Pancreas (tissue), 10 donors: ENCODE results near the gene HLA-DOB. TPM values are rescaled to one million over a fixed set of nuclear protein-coding genes. Genes with fewer than 3 reads are reported as not detected.

Experiments used
- ATAC-seq, 4 donors: fragments of 200-7000 bp; cut with Tn5 transposase; one replicate each; pipeline versions ENCODE4 v1.8.0 to v1.9.1; 2020; ENCODE audit warnings: mild to moderate bottlenecking in 4 of 4, moderate library complexity in 4 of 4
- DNase-seq, 6 donors: peaks; one replicate each; pipeline ENCODE4 v3.0.0-alpha.2; 2020
- FAIRE-seq: peaks from 2 replicates; lab custom pipeline; 2012; peaks lifted over from hg19 to GRCh38; lab: Jason Lieb, UNC
- H3K27ac ChIP-seq, 4 donors: fragments of 200-600 bp; sonication (generic); 1 replicate in 3 of 4; 2 replicates in 1 of 4; pipeline versions ENCODE4 v1.5.0 to v1.8.0; 2020
- H3K27me3 ChIP-seq, 4 donors: fragments of 200-600 bp; one replicate each; pipeline ENCODE4 v1.8.0; 2021
- H3K36me3 ChIP-seq, 3 donors: fragments of 200-600 bp; sonication (generic) in 1 of 3; one replicate each; pipeline versions ENCODE4 v1.5.0 to v1.8.0; 2020 to 2021
- H3K4me1 ChIP-seq, 3 donors: fragments of 200-600 bp; one replicate each; pipeline ENCODE4 v1.8.0; 2021
- H3K4me3 ChIP-seq, 4 donors: fragments of 200-600 bp; sonication (generic) in 2 of 4; one replicate each; pipeline versions ENCODE4 v1.5.0 to v1.8.0; 2020 to 2021
- H3K9me3 ChIP-seq, 4 donors: fragments of 200-600 bp; one replicate each; pipeline ENCODE4 v1.8.0; 2021
- WGBS, 2 donors: extraction: QIAGEN DNeasy Blood & Tissue Kit; methylation state at CpG; one replicate each; pipeline ENCODE4 v1.1.7; 2013; 5-methylcytosine and 5-hydroxymethylcytosine counted together
- intact Hi-C, 3 donors: fragments of 100-400 bp; cut with DNase I; formaldehyde crosslinking; loops; one replicate each; pipeline versions ENCODE4 v1.11.1 to v1.14.2; 2022
- polyA plus RNA-seq, 2 donors: library from polyadenylated mRNA; stranded (reverse); fragments of 200-250 nt; gene quantifications; one replicate each; pipeline ENCODE4 v1.2.3, GENCODE V29; 2013
- total RNA-seq, 6 donors: library from RNA; stranded (reverse); fragmentation: NEBNext Ultra II Directional in 4 of 6; extraction: Animal tissue kit (Norgen Biotek cat#: 25700) in 4 of 6; gene quantifications; one replicate each; pipeline versions ENCODE4 v1.2.1 to v1.2.4, GENCODE V29; 2021 to 2023
- TF ChIP-seq, protein P1 (sequence below), 4 donors: fragments of 200-600 bp; sonication (generic) in 3 of 4; IDR thresholded peaks; one replicate each; pipeline versions ENCODE4 v1.5.0 to v1.8.0; 2021; ENCODE audit warnings: antibody characterized with exemption in 4 of 4
- donor health status: healthy with polysubstance abuse.
- donor health status: DM: no; HTN: no; CAD: no; lungs with moderate emphysema.
- donor health status: DM: no; HTN: no; CAD: no.
- donor health status: control.
- donor health status: control.
- donor health status: Bipolar disorder and iron deficiency.
- donor health status: DM: yes; HTN: yes; CAD: no.
- donor health status: DM: no; HTN: no; CAD: no.
- donor health status: DM: no; HTN: no; CAD: no.
- donor health status: DM: yes; HTN: yes; CAD: no.

Gene HLA-DOB
- total and polyA plus RNA-seq, 8 donors, result 0.21 to 0.87 (median 0.45) TPM; not detected in 4

DNA sequence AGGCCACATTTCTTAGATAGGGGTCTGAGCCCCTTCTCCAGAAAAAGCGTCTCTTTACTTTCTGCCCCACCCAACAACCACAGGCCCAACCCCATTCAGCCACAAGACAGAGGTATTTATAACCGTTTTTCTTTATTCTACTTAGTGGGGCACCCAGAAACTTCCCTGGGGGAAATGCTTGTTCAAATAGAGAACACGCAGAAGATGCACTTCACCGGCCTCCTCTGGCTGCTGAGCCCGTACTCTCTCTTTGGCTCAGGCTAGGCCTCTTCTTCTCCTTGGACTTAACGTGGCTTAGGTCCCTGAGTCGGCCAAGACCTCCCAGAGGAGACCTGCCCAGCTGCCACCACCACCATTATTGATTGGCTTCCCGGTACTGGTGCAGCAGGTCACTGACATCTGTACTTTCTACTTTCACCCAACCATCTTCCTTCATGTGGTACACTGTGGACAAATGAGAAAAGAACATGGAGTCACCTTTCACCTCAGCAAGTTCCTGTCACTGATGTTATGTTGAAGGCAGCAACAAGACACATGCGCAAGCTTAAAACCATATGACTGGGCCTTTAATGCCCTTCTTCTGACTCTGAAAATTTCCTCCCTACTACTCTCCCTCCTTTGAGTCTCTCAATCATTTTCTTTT lies 23.9 kb upstream of the HLA-DOB start:
- no peaks in the 10 kb centered on the region for H3K27me3 ChIP-seq
- no peak overlapping the region for H3K4me3 ChIP-seq
- ATAC-seq (no peak), DNase-seq (no peak), FAIRE-seq (no peak)
- no peak overlapping the region for H3K27ac ChIP-seq
- intact Hi-C loops, result no loop called here
- no peaks in the 10 kb centered on the region for H3K36me3 ChIP-seq
- no peaks in the 10 kb centered on the region for H3K9me3 ChIP-seq
- peaks cover 0 to 3% (median 0%) of the 10 kb centered on the region in 3 donors for H3K4me1 ChIP-seq
- TF ChIP-seq, protein P1, sequence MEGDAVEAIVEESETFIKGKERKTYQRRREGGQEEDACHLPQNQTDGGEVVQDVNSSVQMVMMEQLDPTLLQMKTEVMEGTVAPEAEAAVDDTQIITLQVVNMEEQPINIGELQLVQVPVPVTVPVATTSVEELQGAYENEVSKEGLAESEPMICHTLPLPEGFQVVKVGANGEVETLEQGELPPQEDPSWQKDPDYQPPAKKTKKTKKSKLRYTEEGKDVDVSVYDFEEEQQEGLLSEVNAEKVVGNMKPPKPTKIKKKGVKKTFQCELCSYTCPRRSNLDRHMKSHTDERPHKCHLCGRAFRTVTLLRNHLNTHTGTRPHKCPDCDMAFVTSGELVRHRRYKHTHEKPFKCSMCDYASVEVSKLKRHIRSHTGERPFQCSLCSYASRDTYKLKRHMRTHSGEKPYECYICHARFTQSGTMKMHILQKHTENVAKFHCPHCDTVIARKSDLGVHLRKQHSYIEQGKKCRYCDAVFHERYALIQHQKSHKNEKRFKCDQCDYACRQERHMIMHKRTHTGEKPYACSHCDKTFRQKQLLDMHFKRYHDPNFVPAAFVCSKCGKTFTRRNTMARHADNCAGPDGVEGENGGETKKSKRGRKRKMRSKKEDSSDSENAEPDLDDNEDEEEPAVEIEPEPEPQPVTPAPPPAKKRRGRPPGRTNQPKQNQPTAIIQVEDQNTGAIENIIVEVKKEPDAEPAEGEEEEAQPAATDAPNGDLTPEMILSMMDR (IDR thresholded peaks at IDR 0.05), result no peak
- WGBS, 2 donors, result 82 to 83% methylated on average over 9 of the region's 9 CpGs

DNA sequence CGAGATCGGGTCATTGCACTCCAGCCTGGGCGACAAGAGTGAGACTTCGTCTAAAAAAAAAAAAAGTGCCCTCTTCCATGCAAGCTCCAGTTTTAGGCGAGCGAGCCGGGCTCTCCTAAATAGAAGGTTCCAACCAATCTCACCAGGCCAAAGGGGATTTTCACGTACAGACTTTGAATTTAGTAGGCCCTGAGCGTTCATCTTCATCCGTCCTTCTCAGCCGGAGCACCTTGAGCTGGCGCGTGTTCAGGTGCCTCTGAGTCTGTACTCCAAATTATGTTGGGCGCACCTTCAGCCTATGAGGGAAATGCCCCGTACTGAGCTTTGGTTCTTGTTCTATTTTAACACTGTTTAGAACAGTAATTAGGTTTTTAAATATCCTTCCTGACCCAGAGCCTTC lies 22.6 kb upstream of the HLA-DOB start:
- Histone ChIP-seq H3K9me3 (no peaks in the 10 kb centered on the region), H3K27me3 (no peaks in the 10 kb centered on the region), H3K4me1 (peaks cover 0 to 3% (median 0%) of the 10 kb centered on the region in 3 donors), H3K4me3 (no peak overlapping the region), H3K36me3 (no peaks in the 10 kb centered on the region), H3K27ac (peak overlapping the region in 2 of 4 donors; percentile 87 to 89)
- intact Hi-C loops, result no loop called here
- no peak for ATAC-seq
- no peak for DNase-seq
- WGBS, 2 donors, result 79 to 80% methylated on average over 15 of the region's 15 CpGs
- TF ChIP-seq, protein P1 (IDR thresholded peaks at IDR 0.05), result no peak
- FAIRE-seq, result no peak

DNA sequence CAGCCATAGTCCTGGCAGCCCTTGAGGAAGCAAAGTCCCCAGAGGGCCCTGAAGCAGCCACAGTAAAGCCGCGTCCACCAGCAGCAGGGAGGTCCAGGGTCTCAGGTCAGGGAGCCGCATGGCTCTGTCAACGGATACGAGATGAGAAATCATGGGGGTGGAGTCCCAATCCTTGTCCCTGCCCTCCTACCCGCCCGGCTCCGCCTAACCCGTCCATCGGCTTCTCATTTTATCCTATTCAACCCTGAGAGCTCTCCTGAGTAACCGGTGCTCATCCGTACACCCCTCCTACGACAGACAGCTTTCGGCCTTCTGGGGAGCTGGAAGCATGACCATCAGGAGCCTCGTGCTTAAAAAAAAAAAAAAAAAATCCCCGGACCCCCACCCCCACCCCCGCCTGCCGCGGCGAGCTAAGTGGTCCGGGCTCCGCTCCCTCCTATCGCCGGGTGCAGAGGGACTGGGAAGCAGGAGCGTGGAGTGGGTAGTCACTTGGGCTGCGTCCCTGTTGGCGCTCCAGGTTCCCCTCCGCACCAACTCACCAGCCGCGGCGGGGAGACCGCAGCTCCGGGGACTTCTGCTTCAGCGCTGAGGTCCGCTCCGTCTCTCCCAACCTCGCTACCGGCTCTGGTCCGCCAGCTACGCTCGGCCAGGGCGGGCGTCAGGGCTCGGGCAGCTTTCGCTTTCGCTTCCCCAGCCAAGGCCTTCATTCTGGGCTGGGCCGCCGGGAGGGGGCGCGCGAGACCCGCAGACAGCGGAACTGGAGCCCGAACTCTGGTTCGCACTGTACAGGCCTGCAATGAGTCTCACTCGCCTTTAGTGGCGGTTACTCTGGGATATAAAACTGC lies 21.5 kb upstream of the HLA-DOB start, which contains the start of gene TAP2:
TSS of gene TAP2 (minus strand) at position 626 of the 845 bp plus-strand sequence. CDS start at position 120, 506 bp downstream.
- TF ChIP-seq, protein P1 (IDR thresholded peaks at IDR 0.05), result peak; percentile 90 to 98 (median 92)
- FAIRE-seq (no peak), DNase-seq (peak; percentile 93 to 100 (median 96)), ATAC-seq (peak; percentile 95 to 98 (median 97))
- 0% methylated on average over 52 to 57 of the region's 57 CpGs for WGBS, 2 donors
- H3K9me3 ChIP-seq, result no peaks in the 10 kb centered on the region
- H3K27me3 ChIP-seq, result no peaks in the 10 kb centered on the region
- H3K27ac ChIP-seq, result peak within 1 kb of the TSS; percentile 80 to 89 (median 86)
- H3K36me3 ChIP-seq, result no peaks in the 10 kb centered on the region
- peak within 1 kb of the TSS; percentile 71 to 84 (median 78) for H3K4me3 ChIP-seq
- peaks cover 0 to 3% (median 0%) of the 10 kb centered on the region in 3 donors for H3K4me1 ChIP-seq
- intact Hi-C loops, result no loop called here

DNA sequence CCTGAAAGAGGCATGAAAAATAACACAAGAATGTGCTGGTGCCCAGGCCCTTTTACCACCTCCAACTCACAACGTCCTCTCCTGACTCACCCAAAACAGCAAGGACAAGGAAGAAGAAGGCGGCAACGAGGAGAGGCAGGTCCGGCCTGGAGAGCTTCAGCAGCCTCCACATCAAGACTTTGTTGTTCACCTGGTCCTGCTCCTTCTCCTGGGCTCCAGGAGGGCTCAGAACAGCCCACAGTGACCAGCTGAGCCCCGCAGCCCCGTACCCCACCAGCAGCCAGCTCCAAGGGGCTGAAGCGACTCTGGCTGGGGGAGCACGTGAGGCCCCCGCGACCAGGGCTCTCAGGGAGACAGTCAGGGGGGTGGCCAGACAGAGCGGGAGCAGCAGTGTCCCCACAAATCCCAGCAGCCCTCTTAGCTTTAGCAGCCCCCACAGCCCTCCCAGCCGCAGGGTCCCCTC lies 20.9 kb upstream of the HLA-DOB start:
- FAIRE-seq, result no peak
- H3K4me1 ChIP-seq, result peaks cover 0 to 3% (median 0%) of the 10 kb centered on the region in 3 donors
- no peaks in the 10 kb centered on the region for H3K36me3 ChIP-seq
- peak overlapping the region; percentile 80 to 89 (median 86) for H3K27ac ChIP-seq
- ATAC-seq, result peak in 1 of 4 donors; percentile 1
- H3K9me3 ChIP-seq, result no peaks in the 10 kb centered on the region
- 34 to 40% methylated on average over 12 of the region's 12 CpGs for WGBS, 2 donors
- intact Hi-C loops, result no loop called here
- no peaks in the 10 kb centered on the region for H3K27me3 ChIP-seq
- TF ChIP-seq, protein P1 (IDR thresholded peaks at IDR 0.05), result no peak
- DNase-seq, result peak in 1 of 6 donors; percentile 59
- peak overlapping the region; percentile 71 to 84 (median 78) for H3K4me3 ChIP-seq
